Stimulated activated CD4-positive, alpha-beta T cell treated with anti-CD3 and anti-CD28 coated beads, Interleukin-1b, Interleukin-23, amount 100 ng/mL, for 1 hour (primary cell): ENCODE results near the gene JADE1.
A peak's percentile ranks its signal among the peaks of the same experiment; 100 is the strongest.

Experiments used
- DNase-seq, 2 donors: peaks; one replicate each; pipeline ENCODE4 v3.0.0-alpha.2; 2020; ENCODE audit warnings: low read depth in 2 of 2

The JADE1 gene

GRCh38 chr4:128810331-128810870, 901 bp downstream of the JADE1 start:
- DNase-seq, result no peak

GRCh38 chr4:128810871-128811570, 1.5 kb downstream of the JADE1 start:
- peak; percentile 52 to 64 for DNase-seq

- peak; percentile 33 to 63 for DNase-seq
These were observed 2.3 kb downstream of the JADE1 start for GRCh38 chr4:128811571-128812441.

DNA sequence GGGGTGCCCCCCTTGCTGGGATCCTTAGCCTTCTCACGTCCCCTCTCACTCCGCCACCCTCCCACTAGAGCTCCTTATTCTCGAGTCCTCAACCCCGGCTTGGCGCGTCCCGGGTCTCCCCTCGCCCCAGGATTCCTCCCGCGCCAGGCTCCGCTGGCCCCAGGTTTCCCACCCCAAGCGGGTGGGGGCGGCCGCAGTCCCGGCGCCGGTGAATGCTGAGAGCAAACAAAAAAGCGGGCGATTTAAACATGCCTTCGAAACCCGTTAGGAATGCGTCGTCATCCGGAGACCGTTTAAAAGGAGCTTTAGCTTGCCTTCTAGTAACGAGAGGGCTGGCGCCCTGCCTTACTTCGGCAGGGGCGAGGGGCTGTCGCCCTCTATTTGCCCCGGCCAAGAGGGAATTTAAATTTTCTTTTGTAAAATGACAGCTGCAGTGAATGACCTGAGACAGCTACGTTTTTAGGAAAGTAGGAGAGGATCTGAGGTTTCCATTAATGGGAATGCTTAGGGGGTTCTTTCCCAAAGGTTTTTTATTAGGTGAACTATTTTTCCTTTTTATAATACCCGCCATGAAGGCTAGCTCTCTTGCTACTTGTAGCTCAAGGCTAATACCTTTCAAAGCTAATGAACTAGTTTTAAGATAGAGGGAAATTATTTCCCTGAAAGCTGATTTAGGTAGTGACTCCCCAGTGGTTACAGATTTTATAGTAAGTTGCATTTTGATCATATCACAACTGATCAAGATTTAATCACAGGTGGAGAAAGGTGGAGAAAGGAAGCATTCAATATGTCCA, 3.1 kb downstream of the JADE1 start:
- no peak for DNase-seq

- DNase-seq, result no peak
These were observed 4.5 kb downstream of the JADE1 start for GRCh38 chr4:128813965-128814364.

GRCh38 chr4:128818442-128818841, 8.9 kb downstream of the JADE1 start:
- no peak for DNase-seq

- DNase-seq, result no peak
These were observed 9.7 kb downstream of the JADE1 start for GRCh38 chr4:128819082-128819742.

- DNase-seq, result no peak
These were observed 11.2 kb downstream of the JADE1 start for GRCh38 chr4:128820671-128821070.

GRCh38 chr4:128821151-128821550, 11.7 kb downstream of the JADE1 start:
- DNase-seq, result no peak

DNA sequence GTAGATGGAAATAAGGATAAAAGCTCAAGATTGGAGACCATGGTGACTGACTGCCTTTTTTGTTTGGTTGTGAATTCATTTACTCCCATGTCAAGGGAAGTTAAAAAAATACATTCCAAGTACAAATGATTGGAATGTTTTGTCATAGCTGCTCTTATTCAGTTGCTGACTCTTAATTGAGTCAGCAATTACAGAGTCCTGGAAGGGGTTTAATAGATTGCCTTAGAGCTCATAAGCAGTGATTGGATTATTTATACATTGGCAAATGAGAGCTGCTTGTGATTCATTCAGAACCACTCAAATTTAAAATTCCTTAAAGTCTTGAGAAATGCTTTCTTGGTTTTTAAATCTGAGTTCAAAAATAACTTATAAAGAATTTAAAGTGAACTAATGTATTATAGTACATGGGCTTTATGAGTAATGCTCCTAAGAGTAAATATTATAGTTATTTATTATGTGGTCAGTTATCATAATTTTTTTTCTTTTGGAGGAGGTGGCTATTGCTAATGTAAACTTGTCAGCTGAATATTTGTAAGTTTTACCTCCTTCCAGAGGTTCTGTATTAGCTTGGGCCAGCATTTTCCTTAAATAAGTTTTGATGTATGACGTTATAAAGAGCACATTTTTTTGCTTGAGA, 13.6 kb downstream of the JADE1 start:
- no peak for DNase-seq

GRCh38 chr4:128825226-128825625, 15.7 kb downstream of the JADE1 start:
- DNase-seq, result no peak

- DNase-seq, result no peak
These were observed 17.8 kb downstream of the JADE1 start for GRCh38 chr4:128827296-128827695.

DNA sequence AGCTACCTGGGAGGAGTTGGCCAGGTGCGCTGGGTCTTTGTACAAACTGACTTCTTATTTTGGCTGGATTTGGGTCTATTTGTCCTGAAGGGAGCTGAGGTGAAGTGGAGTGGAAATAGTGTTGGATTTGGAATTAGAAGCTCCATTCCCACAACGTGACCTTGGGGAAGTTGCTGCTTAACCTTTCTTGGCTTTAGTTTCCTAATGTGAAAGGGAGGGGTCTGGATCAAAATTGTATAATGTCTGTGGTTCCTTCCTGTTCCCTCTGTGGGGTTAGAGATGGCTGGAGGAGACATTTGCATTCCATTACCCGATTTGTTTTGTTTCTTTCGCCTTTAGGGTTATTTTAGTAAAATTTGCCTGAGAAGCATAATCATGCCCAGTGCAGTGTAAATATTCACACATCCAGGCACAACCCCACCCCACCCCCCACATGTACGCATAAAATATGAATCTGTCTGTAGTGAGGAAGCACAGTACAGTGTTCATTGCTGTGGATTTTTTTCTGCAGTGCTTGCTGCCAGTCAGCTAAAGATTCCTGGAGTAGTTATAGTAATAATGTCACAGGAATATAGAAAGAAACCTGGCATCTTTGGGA, 21.5 kb downstream of the JADE1 start:
- DNase-seq, result no peak

- no peak for DNase-seq
These were observed 22.2 kb downstream of the JADE1 start for GRCh38 chr4:128831531-128832242.

DNA sequence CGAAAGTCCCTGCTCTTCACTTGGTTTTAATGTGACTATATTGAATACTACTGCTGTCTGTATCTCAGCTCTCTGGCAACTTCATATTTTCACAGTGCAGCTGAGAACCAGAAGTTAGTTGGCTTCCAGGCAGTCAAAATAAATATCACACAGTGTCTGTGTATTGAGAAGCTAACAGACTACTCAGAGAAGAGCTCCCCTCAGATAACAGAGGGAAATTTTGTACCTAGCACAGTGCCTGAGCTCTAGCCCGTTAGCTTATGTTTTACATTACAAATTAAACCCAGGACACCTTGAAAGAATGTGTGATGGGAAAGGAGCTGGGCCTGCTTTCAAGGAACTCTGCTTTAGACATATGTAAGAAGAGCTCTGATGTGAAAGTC, 22.7 kb downstream of the JADE1 start:
- no peak for DNase-seq

DNA sequence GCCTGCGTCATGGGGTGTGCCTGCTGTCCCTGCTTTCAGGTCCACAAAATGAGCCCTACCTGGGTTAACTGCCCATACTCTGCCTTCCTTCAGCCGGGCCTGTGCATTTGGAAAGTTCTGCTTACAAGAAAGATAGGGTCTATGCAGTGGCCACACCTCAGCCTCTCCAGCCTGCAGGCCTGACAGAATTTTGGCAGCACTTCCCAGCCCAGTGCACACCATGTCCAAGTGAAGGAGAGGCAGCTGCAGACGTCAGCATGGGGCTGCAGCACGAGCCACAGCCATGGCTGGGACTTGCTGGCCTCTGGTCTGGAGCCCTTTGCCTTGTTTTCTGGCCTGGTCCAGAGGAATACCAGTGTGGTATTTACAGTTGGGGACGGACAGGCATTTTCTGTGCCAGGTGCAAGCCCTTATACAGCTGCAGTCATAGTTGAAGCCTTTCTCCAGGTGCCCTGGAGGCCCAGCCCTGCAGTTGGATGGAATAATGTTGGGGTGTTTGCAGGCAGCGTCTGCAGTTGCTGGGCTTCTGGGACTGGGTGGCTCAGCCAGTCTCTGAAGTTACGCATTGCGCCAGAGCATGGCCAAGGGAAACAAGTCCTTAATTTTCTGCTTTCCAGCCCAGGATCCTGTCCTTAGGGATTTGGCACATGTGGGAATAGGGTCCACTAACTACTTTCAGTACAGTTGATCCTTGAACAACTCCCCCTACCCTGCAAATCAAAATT, 26.2 kb downstream of the JADE1 start:
- DNase-seq, result no peak

GRCh38 chr4:128837198-128837597, 27.7 kb downstream of the JADE1 start:
- no peak for DNase-seq

GRCh38 chr4:128837679-128838078, 28.2 kb downstream of the JADE1 start:
- DNase-seq, result no peak

DNA sequence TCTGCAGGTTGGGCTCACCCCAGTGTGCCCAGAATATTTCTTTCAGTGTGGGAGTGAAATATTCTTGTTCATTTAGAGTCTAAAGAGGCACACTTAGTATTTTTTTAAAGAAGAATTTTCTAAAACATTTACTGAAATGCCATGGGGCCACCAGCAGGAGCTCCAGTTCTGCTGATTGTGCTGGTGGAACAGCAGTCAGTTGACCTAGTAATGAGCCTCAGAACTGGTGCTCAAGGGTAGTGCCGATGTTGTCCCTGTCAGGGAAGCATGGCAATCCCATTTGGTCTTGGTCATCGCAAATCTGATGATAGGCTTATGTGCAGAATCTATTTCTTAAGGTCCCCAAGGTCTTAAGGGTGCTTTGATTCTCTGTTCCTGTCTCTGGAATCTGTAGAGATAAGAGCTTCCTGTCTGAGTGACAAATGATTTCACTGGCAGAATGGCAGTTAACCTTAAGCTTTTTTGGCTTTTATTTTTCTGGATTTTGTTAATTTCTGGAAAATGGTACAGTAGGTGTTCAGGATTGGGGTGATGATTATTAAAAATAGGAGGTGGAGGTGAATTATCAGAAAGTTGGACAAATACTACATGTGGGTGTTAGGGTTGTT, 31.3 kb downstream of the JADE1 start:
- no peak for DNase-seq
